ENCODE data around the gene PKIG. TPM values are rescaled to one million over a fixed set of nuclear protein-coding genes. Genes with fewer than 3 reads are reported as not detected.

The PKIG gene
- total RNA-seq, 1 experiment from 2014 or later = 27.0 TPM

DNA sequence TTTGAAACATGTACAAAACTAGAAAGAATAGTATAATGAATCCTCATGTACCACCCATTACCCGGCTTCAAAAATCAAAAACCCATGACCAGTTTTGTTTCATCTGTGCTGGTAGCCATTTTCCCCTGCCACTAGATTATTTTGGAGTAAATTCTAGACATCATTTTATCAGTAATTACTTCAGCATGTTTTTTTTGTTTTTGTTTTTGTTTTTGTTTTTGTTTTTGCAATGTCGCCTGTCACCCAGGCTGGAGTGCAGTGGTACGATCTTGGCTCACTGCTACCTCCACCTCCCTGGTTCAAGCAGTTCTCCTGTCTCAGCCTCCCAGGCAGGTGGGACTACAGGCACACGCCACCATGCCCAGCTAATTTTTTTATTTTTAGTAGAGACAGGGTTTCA lies 8.0 kb upstream of the PKIG start:
- Histone ChIP-seq H3T11ph (ENCODE audit: low read length) (no peak overlapping the region), H3K4me1 (ENCODE audit: insufficient read depth, low read length) (no peaks in the 10 kb centered on the region), H3K27ac (ENCODE audit: insufficient read length, low read depth, low read length) (no peak overlapping the region), H4K20me1 (ENCODE audit: control insufficient read depth, insufficient read depth, insufficient read length) (no peaks in the 10 kb centered on the region), H4K5ac (ENCODE audit: insufficient read length, low read depth, low read length) (no peak overlapping the region), H2BK120ac (ENCODE audit: low read depth, low read length, poor library complexity, severe bottlenecking) (no peak overlapping the region), H2BK12ac (ENCODE audit: insufficient read length, low read depth, low read length) (no peak overlapping the region), H4K8ac (replicated peaks; ENCODE audit: insufficient read length, low read depth, low read length) (no peak overlapping the region), H2BK5ac (ENCODE audit: insufficient read length, low read length) (no peak overlapping the region), H3K9me3 (ENCODE audit: control insufficient read depth, low read depth, low read length) (no peaks in the 10 kb centered on the region), H2BK20ac (ENCODE audit: low read depth, low read length, poor library complexity, severe bottlenecking) (no peak overlapping the region), H3K4me2 (ENCODE audit: insufficient read depth, insufficient read length, low read length) (no peak overlapping the region), H3K79me2 (ENCODE audit: insufficient read depth, low read length) (no peaks in the 10 kb centered on the region), H4K91ac (ENCODE audit: insufficient read length, low read depth, low read length) (no peak overlapping the region), H2AFZ (ENCODE audit: low read length) (no peak overlapping the region), H3K9ac (ENCODE audit: extremely low read depth, insufficient read length, low read length) (no peak overlapping the region), H3K79me1 (ENCODE audit: insufficient read depth, low read depth, low read length, poor library complexity, severe bottlenecking) (no peaks in the 10 kb centered on the region), H3K56ac (ENCODE audit: insufficient read length, low read depth, low read length) (no peak overlapping the region), H3K4ac (ENCODE audit: low read depth, low read length) (no peak overlapping the region), H3K23me2 (ENCODE audit: insufficient read length, low read depth, low read length, poor library complexity, severe bottlenecking) (no peaks in the 10 kb centered on the region), H3K18ac (ENCODE audit: insufficient read length, low read depth, low read length) (no peak overlapping the region), H3K27me3 (ENCODE audit: insufficient read depth, low read length) (no peaks in the 10 kb centered on the region), H2BK15ac (ENCODE audit: low read depth, low read length) (no peak overlapping the region), H3K23ac (ENCODE audit: insufficient read length, low read depth, low read length) (no peak overlapping the region), H2AK5ac (ENCODE audit: insufficient read length, low read length) (no peak overlapping the region), H3K14ac (ENCODE audit: insufficient read depth, low read length) (no peak overlapping the region)
- H3K4me3 Mint-ChIP-seq = no peak overlapping the region
- TF ChIP-seq, protein P1, sequence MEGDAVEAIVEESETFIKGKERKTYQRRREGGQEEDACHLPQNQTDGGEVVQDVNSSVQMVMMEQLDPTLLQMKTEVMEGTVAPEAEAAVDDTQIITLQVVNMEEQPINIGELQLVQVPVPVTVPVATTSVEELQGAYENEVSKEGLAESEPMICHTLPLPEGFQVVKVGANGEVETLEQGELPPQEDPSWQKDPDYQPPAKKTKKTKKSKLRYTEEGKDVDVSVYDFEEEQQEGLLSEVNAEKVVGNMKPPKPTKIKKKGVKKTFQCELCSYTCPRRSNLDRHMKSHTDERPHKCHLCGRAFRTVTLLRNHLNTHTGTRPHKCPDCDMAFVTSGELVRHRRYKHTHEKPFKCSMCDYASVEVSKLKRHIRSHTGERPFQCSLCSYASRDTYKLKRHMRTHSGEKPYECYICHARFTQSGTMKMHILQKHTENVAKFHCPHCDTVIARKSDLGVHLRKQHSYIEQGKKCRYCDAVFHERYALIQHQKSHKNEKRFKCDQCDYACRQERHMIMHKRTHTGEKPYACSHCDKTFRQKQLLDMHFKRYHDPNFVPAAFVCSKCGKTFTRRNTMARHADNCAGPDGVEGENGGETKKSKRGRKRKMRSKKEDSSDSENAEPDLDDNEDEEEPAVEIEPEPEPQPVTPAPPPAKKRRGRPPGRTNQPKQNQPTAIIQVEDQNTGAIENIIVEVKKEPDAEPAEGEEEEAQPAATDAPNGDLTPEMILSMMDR (conservative IDR thresholded peaks at IDR 0.05) = no peak
- H3K9me3 Mint-ChIP-seq = no peaks in the 10 kb centered on the region
- WGBS (ENCODE audit: extremely low coverage, insufficient read length, low lambda C conversion rate) = no CpG with 5 or more reads among the region's 4 CpGs
- H3K27ac Mint-ChIP-seq = no peak overlapping the region
- no peak for DNase-seq
- H3K36me3 Mint-ChIP-seq (ENCODE audit: insufficient read depth in 1 of 3, low read depth in 3 of 3) = peaks cover 0 to 4% (median 2%) of the 10 kb centered on the region in 3 experiments; a peak in 2 of 7 replicates
- no peaks in the 10 kb centered on the region for H3K27me3 Mint-ChIP-seq (ENCODE audit: low read depth)
- H3K4me1 Mint-ChIP-seq = peaks cover under 1 to 9% of the 10 kb centered on the region in 2 experiments; a peak in 3 of 4 replicates
